NCI-H82 treated with DMSO at 0.1 percent for 48 hours (cell line): ENCODE measurements around the gene AQP12A.
"Not testable (repeated sequence)": the region's sequence is repeated elsewhere in the genome, so short reads cannot be mapped to it uniquely, and the experiment has no call there.

Source experiments
- DNase-seq: peaks from one replicate; lab custom pipeline; 2025; ENCODE audit not compliant: unreplicated experiment; lab: John Stamatoyannopoulos, UW

AQP12A gene

GRCh38 chr2:240691631-240692420 lies at the start of gene AQP12A:
Gene AQP12A, plus strand, starts transcription at chr2:240691866. Its CDS starts 48 bp downstream, at chr2:240691914.
- not testable (repeated sequence) for DNase-seq

- DNase-seq: no peak
These were observed 49.4 kb upstream of the AQP12A start for GRCh38 chr2:240642061-240642805.

GRCh38 chr2:240642806-240643092 lies 48.9 kb upstream of the AQP12A start:
- DNase-seq: no peak

GRCh38 chr2:240643093-240643810 lies 48.4 kb upstream of the AQP12A start:
- DNase-seq: no peak

GRCh38 chr2:240643811-240644150 lies 47.9 kb upstream of the AQP12A start:
- no peak for DNase-seq

GRCh38 chr2:240644171-240644651 lies 47.5 kb upstream of the AQP12A start:
- no peak for DNase-seq

GRCh38 chr2:240644859-240645301 lies 46.8 kb upstream of the AQP12A start:
- no peak for DNase-seq

- DNase-seq: no peak
These were observed 46.3 kb upstream of the AQP12A start for GRCh38 chr2:240645346-240645745.

- no peak for DNase-seq
These were observed 45.9 kb upstream of the AQP12A start for GRCh38 chr2:240645801-240646175.

GRCh38 chr2:240646176-240646899 lies 45.3 kb upstream of the AQP12A start:
- no peak for DNase-seq

GRCh38 chr2:240646900-240647502 lies 44.7 kb upstream of the AQP12A start:
- DNase-seq: no peak

GRCh38 chr2:240647503-240648154 lies 44.0 kb upstream of the AQP12A start:
- no peak for DNase-seq

- DNase-seq: no peak
These were observed 43.5 kb upstream of the AQP12A start for GRCh38 chr2:240648155-240648649.

- DNase-seq: no peak
These were observed 42.9 kb upstream of the AQP12A start for GRCh38 chr2:240648650-240649275.

GRCh38 chr2:240649331-240649730 lies 42.3 kb upstream of the AQP12A start:
- no peak for DNase-seq

GRCh38 chr2:240650254-240650965 lies 41.3 kb upstream of the AQP12A start:
- no peak for DNase-seq

- no peak for DNase-seq
These were observed 40.5 kb upstream of the AQP12A start for GRCh38 chr2:240651185-240651584.

- no peak for DNase-seq
These were observed 35.5 kb upstream of the AQP12A start for GRCh38 chr2:240655931-240656886.
